Activated CD4-positive, alpha-beta T cell treated with anti-CD3 and anti-CD28 coated beads, Interleukin-2, amount 10 ng/mL, durations not matched to agents 24 days and 14 days (primary cell): ENCODE results near the gene IGFALS. TPM values are rescaled to one million over a fixed set of nuclear protein-coding genes. Genes with fewer than 3 reads are reported as not detected.

Source experiments
- total RNA-seq: library from RNA; stranded (reverse); gene quantifications from 2 replicates; pipeline ENCODE4 v1.2.3, GENCODE V29; 2022

IGFALS gene
- total RNA-seq, 1 donor from 2014 or later: 0.12 TPM

Other genes starting within 250 kb of the IGFALS start
- 9.8 and 11.6 TPM in 2 replicates for gene IFT140, start 181.6 kb downstream of the IGFALS start, total RNA-seq
- gene CRAMP1, start 181.3 kb downstream of the IGFALS start, total RNA-seq: 34.9 and 36.7 TPM in 2 replicates
- gene JPT2, start 115.4 kb downstream of the IGFALS start, total RNA-seq: 119 and 120 TPM in 2 replicates
- gene MAPK8IP3, start 87.5 kb downstream of the IGFALS start, total RNA-seq: 78.2 and 80.2 TPM in 2 replicates
- 46.3 and 50.0 TPM in 2 replicates for gene NME3, start 22.2 kb downstream of the IGFALS start, total RNA-seq
- gene EME2, start 20.9 kb downstream of the IGFALS start, total RNA-seq: 28.2 and 30.0 TPM in 2 replicates
- gene MRPS34, start 20.6 kb downstream of the IGFALS start, total RNA-seq: 201 and 207 TPM in 2 replicates
- 24.6 and 24.9 TPM in 2 replicates for gene SPSB3, start 11.1 kb downstream of the IGFALS start, total RNA-seq
- gene NUBP2, start 10.7 kb downstream of the IGFALS start, total RNA-seq: 77.4 and 81.1 TPM in 2 replicates
- gene HAGH, start 33.1 kb upstream of the IGFALS start, total RNA-seq: 50.3 and 57.7 TPM in 2 replicates
- 20.2 and 21.7 TPM in 2 replicates for gene FAHD1, start 33.5 kb upstream of the IGFALS start, total RNA-seq
- not detected in 2 replicates for gene MEIOB, start 78.5 kb upstream of the IGFALS start, total RNA-seq
- gene HS3ST6, start 124.7 kb upstream of the IGFALS start, total RNA-seq: not detected in 2 replicates
- gene MSRB1, start 149.5 kb upstream of the IGFALS start, total RNA-seq: 22.8 and 23.0 TPM in 2 replicates
- 1.0 TPM in 1 of 2 replicates, not detected in the other for gene RPL3L, start 161.0 kb upstream of the IGFALS start, total RNA-seq
- gene NDUFB10, start 165.8 kb upstream of the IGFALS start, total RNA-seq: 136 and 141 TPM in 2 replicates
- gene RPS2, start 171.1 kb upstream of the IGFALS start, total RNA-seq: 3,359 and 3,401 TPM in 2 replicates
- gene RNF151, start 173.2 kb upstream of the IGFALS start, total RNA-seq: 0.57 TPM in 1 of 2 replicates, not detected in the other
- 81.4 and 87.5 TPM in 2 replicates for gene TBL3, start 178.3 kb upstream of the IGFALS start, total RNA-seq
- gene NOXO1, start 187.8 kb upstream of the IGFALS start, total RNA-seq: 0.56 TPM in 1 of 2 replicates, not detected in the other
- 41.6 and 42.8 TPM in 2 replicates for gene GFER, start 190.5 kb upstream of the IGFALS start, total RNA-seq
- 18.1 and 20.2 TPM in 2 replicates for gene SYNGR3, start 196.3 kb upstream of the IGFALS start, total RNA-seq
- gene ZNF598, start 216.1 kb upstream of the IGFALS start, total RNA-seq: 93.9 and 99.0 TPM in 2 replicates
- gene NPW, start 226.1 kb upstream of the IGFALS start, total RNA-seq: 6.9 and 7.0 TPM in 2 replicates
- gene NHERF2, start 233.2 kb upstream of the IGFALS start, total RNA-seq: 1.3 and 1.8 TPM in 2 replicates